Fibroblast of villous mesenchyme (primary cell): ENCODE data around the gene TMEM128. TPM values are rescaled to one million over a fixed set of nuclear protein-coding genes. Genes with fewer than 3 reads are reported as not detected.
A peak's percentile ranks its signal among the peaks of the same experiment; 100 is the strongest.
"Not testable (repeated sequence)": the region's sequence is repeated elsewhere in the genome, so short reads cannot be mapped to it uniquely, and the experiment has no call there.

Experiments
- DNase-seq: peaks from one replicate; pipeline ENCODE4 v3.0.0-alpha.2; 2010; ENCODE audit warnings: low read depth
- H3K4me3 ChIP-seq: 2 replicates; pipeline ENCODE4 v1.5.1; 2011; ENCODE audit warnings: low read depth, mild to moderate bottlenecking, low read length
- CTCF ChIP-seq: IDR thresholded peaks from 2 replicates; pipeline ENCODE4 v1.5.1; 2012; ENCODE audit warnings: low read depth, mild to moderate bottlenecking, low read length; ENCODE audit not compliant: insufficient read depth
- total RNA-seq: library from RNA; depleted of rRNA; stranded (reverse); fragments of >200 nt; gene quantifications from 2 replicates; pipeline ENCODE4 v1.2.3, GENCODE V29; 2012

TMEM128 gene
- total RNA-seq, 1 donor = 31.5 TPM

GRCh38 chr4:4269856-4270255 lies 21.8 kb upstream of the TMEM128 start:
- TF ChIP-seq CTCF = no peak
- no peak overlapping the region for H3K4me3 ChIP-seq
- peak; percentile 44 for DNase-seq

- DNase-seq = no peak
- no peak for TF ChIP-seq CTCF
Measured at GRCh38 chr4:4269331-4269731, 21.3 kb upstream of the TMEM128 start.

GRCh38 chr4:4268776-4269175 lies 20.8 kb upstream of the TMEM128 start:
- TF ChIP-seq CTCF = no peak
- no peak for DNase-seq
- no peak overlapping the region for H3K4me3 ChIP-seq

More at GRCh38 chr4:4269331-4269731, 21.3 kb upstream of the TMEM128 start:
- no peak overlapping the region for H3K4me3 ChIP-seq

- DNase-seq = no peak
- no peak overlapping the region for H3K4me3 ChIP-seq
- TF ChIP-seq CTCF = no peak
Measured at GRCh38 chr4:4267981-4268380, 20.0 kb upstream of the TMEM128 start.

GRCh38 chr4:4260185-4260751 lies 12.2 kb upstream of the TMEM128 start:
- H3K4me3 ChIP-seq = no peak overlapping the region
- peak; percentile 69 for DNase-seq
- TF ChIP-seq CTCF = peak; percentile 51

- H3K4me3 ChIP-seq = no peak overlapping the region
- DNase-seq = no peak
- no peak for TF ChIP-seq CTCF
Measured at GRCh38 chr4:4259484-4260100, 11.6 kb upstream of the TMEM128 start.

- H3K4me3 ChIP-seq, DNase-seq: not testable (repeated sequence)
Measured at GRCh38 chr4:4257705-4258104, 9.7 kb upstream of the TMEM128 start.
